Sciatic nerve (tissue), 2 donors: Measurements from ENCODE around the gene RASAL2. TPM values are rescaled to one million over a fixed set of nuclear protein-coding genes. Genes with fewer than 3 reads are reported as not detected.

Experiments used
- ATAC-seq: fragments of 200-7000 bp; cut with Tn5 transposase; one replicate; pipeline ENCODE4 v1.9.1; 2020; ENCODE audit warnings: mild to moderate bottlenecking, moderate library complexity
- DNase-seq: peaks from one replicate; pipeline ENCODE4 v3.0.0-alpha.2; 2020; ENCODE audit warnings: low spot score
- intact Hi-C: fragments of 100-400 bp; cut with DNase I; formaldehyde crosslinking; loops from one replicate; pipeline ENCODE4 v1.14.2; 2022
- total RNA-seq: library from RNA; stranded (reverse); fragmentation: NEBNext Ultra II Directional; extraction: Animal tissue kit (Norgen Biotek cat#: 25700); gene quantifications from one replicate; pipeline ENCODE4 v1.2.1, GENCODE V29; 2021
- donor health status: DM: no; HTN: no; CAD: no.
- donor health status: DM: no; HTN: no; CAD: no.

The RASAL2 gene
- total RNA-seq, 1 donor from 2014 or later = 42.6 TPM

- DNase-seq (peak; percentile 17), ATAC-seq (no peak)
- intact Hi-C loops = no loop called here
Observed at GRCh38 chr1:178528953-178529335, 435.0 kb downstream of the RASAL2 start.

- ATAC-seq (no peak), DNase-seq (peak; percentile 39)
- intact Hi-C loops = loop anchor here (10.0 kb wide), 1 partner anchor 475 kb away; no protein-coding TSS in a partner anchor
Observed at GRCh38 chr1:178529364-178530036, 435.6 kb downstream of the RASAL2 start.

DNA sequence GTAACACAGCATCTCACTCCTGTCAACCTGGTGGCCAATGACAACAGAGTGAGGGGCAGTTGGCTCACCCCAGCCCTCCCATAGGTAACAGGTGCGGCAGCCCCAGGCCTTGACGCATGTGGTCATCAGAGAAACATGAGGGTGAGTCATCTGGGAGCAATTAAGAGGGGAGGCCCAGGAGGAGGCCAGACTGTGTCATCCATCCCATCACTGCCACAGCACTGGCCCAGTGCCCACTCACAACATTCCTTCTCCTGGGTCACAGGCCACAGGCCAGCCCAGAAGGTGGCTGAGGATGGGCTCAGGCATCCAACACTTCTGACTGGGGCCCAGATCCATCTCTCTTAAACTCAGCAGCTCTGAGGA lies 436.1 kb downstream of the RASAL2 start:
- intact Hi-C loops = loop anchor here (10.0 kb wide), 1 partner anchor 475 kb away; no protein-coding TSS in a partner anchor
- ATAC-seq (no peak), DNase-seq (no peak)

DNA sequence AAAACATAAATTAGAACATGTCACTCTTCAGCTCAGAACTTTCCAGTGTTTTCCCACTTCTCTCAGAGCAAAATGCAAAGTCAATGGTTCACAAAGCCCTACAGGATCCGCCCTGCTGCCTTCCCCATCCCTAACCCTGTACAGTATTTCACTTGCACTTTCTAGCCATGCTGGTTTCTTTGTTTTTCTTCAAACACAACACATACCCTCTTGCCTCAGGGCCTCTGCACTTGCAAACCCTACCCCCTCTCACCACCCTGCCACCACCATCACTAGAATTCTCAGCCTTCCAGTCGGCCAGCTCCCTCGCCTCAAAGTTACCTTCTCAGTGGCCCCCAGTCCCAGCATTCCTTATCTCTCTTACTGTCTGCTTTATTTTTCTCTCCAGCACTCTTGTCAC lies 436.6 kb downstream of the RASAL2 start:
- DNase-seq = no peak
- no peak for ATAC-seq
- intact Hi-C loops = loop anchor here (10.0 kb wide), 1 partner anchor 474 kb away; no protein-coding TSS in a partner anchor

DNA sequence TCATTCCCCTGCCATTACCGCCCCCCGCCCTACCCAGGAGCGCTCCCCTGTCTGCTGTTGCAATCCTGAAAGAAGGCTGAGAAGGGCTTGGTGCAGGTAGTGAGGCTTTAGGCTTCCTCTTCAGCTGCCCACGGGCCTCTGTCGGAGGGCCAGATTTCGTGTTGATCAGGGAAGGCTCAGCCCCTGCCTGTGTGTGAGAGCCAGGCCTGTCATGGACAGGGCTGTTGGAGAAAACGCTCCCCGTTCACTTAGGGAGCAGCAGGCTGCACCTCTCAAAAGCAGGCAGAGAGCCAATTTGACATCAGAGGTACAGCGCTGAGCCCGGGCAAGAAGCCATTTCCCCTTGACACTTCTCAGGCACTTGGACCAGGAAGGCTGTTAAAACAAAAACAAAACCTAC lies 438.0 kb downstream of the RASAL2 start:
- ATAC-seq (peak; percentile 41), DNase-seq (no peak)
- intact Hi-C loops = loop anchor here (10.0 kb wide), 1 partner anchor 473 kb away; no protein-coding TSS in a partner anchor

DNA sequence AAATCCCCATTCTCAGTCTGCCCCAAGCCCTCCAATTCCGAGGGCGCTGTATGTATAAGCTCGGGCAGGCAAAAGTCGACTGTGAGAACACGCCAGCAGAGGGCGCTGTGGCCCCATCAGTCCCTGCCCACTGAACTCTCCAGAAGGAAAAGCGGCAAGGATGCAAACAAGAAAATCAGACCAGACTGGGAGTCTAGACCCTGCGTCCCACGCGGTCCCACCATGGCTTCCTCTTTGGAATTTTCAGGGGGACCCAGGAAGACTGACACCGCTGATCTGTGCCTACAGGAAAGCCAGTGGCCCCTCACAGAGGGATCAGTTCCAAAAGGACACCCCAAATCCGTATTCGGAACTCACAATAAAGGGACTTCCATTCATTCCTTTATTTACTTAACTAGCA lies 438.5 kb downstream of the RASAL2 start:
- peak; percentile 87 for ATAC-seq
- peak; percentile 90 for DNase-seq
- intact Hi-C loops = loop anchor here (10.0 kb wide), 1 partner anchor 472 kb away; no protein-coding TSS in a partner anchor

DNA sequence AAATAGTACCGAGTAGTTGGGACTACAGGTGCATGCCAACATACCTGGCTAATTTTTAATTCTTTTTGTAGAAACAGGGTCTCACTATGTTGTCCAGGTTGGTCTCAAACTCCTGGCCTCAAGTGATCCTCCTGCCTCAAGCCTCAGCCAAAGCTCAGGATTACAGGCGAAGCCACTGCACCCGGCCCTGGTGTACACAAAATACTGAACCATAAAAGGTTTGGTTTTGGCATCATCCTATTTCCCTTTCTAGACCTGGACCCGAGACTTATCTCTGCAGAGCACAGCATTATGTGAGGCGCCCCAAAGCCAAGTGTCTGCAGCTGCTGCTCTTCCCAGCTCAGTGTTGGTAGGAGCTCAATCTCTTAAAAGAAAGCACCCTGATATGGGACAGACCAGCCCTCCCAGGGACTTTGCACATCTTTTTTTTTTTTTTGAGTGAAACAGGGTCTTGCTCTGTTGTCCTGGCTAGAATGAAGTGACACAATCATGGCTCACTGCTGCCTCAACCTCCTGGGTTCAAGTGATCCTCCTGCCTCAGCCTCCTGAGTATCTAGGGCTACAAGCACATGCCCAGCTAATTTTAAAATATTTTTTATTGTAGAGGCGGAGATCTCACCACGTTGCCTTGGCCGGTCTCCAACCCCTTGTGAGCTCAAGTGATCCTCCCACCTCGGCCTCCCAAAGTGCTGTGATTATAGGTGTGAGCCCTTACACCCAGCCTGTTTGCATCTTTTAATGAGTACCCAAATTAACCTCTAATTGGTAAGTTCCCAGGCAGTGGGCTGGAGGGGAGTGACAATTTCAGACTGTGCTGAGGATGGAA lies 439.4 kb downstream of the RASAL2 start:
- ATAC-seq (no peak), DNase-seq (no peak)
- intact Hi-C loops = loop anchor here (10.0 kb wide), 1 partner anchor 471 kb away; no protein-coding TSS in a partner anchor

Other genes starting within 250 kb of the RASAL2 start
- 4.8 TPM for gene SEC16B, start 124.0 kb upstream of the RASAL2 start, total RNA-seq